ENCODE data around the gene RBFOX2. TPM values are rescaled to one million over a fixed set of nuclear protein-coding genes. Genes with fewer than 3 reads are reported as not detected.
A peak's percentile ranks its signal among the peaks of the same experiment; 100 is the strongest.

The RBFOX2 gene
- total and polyA plus RNA-seq, 2 of the 8 experiments (the other 6 are each of a cell fraction or from before 2014, with no cell fraction given), result 121 to 122 TPM

GRCh38 chr22:35995348-35995747 lies 33.3 kb downstream of the RBFOX2 start:
- Histone ChIP-seq H3K4me2 (ENCODE audit: insufficient read depth in 1 of 2, low read depth in 2 of 2, low read length in 2 of 2) (no peak overlapping the region), H2BK120ac (replicated peaks; ENCODE audit: low read depth, low read length) (no peak overlapping the region), H3K23me2 (ENCODE audit: low read depth, low read length) (no peaks in the 10 kb centered on the region), H3K27me3 (replicated peaks in 1 of 4; ENCODE audit: control insufficient read depth in 3 of 4, extremely low read depth in 1 of 4, insufficient read depth in 3 of 4, low read length in 3 of 4) (no peaks in the 10 kb centered on the region), H3K36me3 (ENCODE audit: control insufficient read depth in 2 of 4, insufficient read depth in 4 of 4, low read length in 3 of 4) (no peaks in the 10 kb centered on the region; a peak in 1 of 8 replicates), H2BK12ac (ENCODE audit: low read depth, low read length) (no peak overlapping the region), H3K14ac (ENCODE audit: insufficient read length) (no peak overlapping the region), H4K91ac (replicated peaks; ENCODE audit: insufficient read length, low read length) (no peak overlapping the region), H3K56ac (replicated peaks; ENCODE audit: insufficient read length, low read depth, low read length) (no peak overlapping the region), H2BK20ac (ENCODE audit: low read length) (no peak overlapping the region), H3K4ac (replicated peaks; ENCODE audit: insufficient read length, low read depth, low read length) (no peak overlapping the region), H4K20me1 (replicated peaks in 1 of 2; ENCODE audit: control insufficient read depth in 1 of 2, insufficient read depth in 2 of 2, low read length in 2 of 2) (peaks cover 0 to 3% of the 10 kb centered on the region in 2 experiments), H3K23ac (ENCODE audit: insufficient read length) (no peak overlapping the region), H3K4me3 (ENCODE audit: extremely low read depth in 1 of 4, insufficient read depth in 2 of 4, low read depth in 3 of 4, low read length in 4 of 4) (no peak overlapping the region), H2AFZ (ENCODE audit: low read length) (no peak overlapping the region), H3K79me1 (ENCODE audit: low read depth, low read length) (peaks cover 3% of the 10 kb centered on the region; the same call in 1 of the 2 replicates), H3K18ac (ENCODE audit: extremely low read depth, low read length) (no peak overlapping the region), H2BK5ac (ENCODE audit: low read depth, low read length) (no peak overlapping the region), H4K5ac (ENCODE audit: insufficient read length, low read depth, low read length) (no peak overlapping the region), H3K79me2 (ENCODE audit: control insufficient read depth in 1 of 2, insufficient read depth in 2 of 2, low read length in 2 of 2) (peaks cover 0 to 77% of the 10 kb centered on the region in 2 experiments; a peak in 3 of 4 replicates), H2AK5ac (ENCODE audit: low read depth, low read length) (no peak overlapping the region), H3K9me3 (ENCODE audit: insufficient read depth in 2 of 2, low read depth in 1 of 2, low read length in 1 of 2) (peaks cover 0 to 4% of the 10 kb centered on the region in 2 experiments; a peak in 2 of 4 replicates), H4K8ac (ENCODE audit: extremely low read depth, insufficient read depth, low read length) (no peak overlapping the region), H3K9ac (replicated peaks in 1 of 4; ENCODE audit: extremely low read depth in 1 of 4, low read depth in 3 of 4, low read length in 3 of 4) (no peak overlapping the region), H3K27ac (ENCODE audit: low read depth, low read length) (no peak overlapping the region), H3K4me1 (replicated peaks in 1 of 4; ENCODE audit: control insufficient read depth in 3 of 4, insufficient read depth in 4 of 4, low read length in 3 of 4) (peaks cover 0 to 4% (median under 1%) of the 10 kb centered on the region in 4 experiments; a peak in 2 of 7 replicates), H2BK15ac (ENCODE audit: low read length) (no peak overlapping the region)
- DNase-seq (ENCODE audit: low read depth in 1 of 2, low spot score in 2 of 2), result no peak
- no peak for FAIRE-seq
- TF ChIP-seq MAX (IDR thresholded peaks at IDR 0.05) (peak; percentile 50), YY1 (IDR thresholded peaks at IDR 0.05; ENCODE audit: low read depth, low read length) (no peak)
- CTCF ChIA-PET (ENCODE audit: partially characterized antibody), result interaction anchor here (0.7 to 0.9 kb wide), 2 partner anchors 12 to 28 kb away, joined by 3 to 4 read pairs; no protein-coding TSS in a partner anchor
- WGBS, 2 experiments (ENCODE audit: extremely low coverage in 1 of 2, insufficient coverage in 1 of 2, insufficient read length in 1 of 2, insufficient replicate concordance in 2 of 2, low coverage in 1 of 2, low lambda C conversion rate in 2 of 2, missing lambda C conversion rate in 1 of 2), result 73% methylated on average over 7 of the region's 7 CpGs; no CpG with 5 or more reads in 1 of the 2 experiments
- POLR2A ChIA-PET (ENCODE audit: partially characterized antibody), result interaction anchor here (1.1 to 1.9 kb wide), 2 partner anchors 7 to 10 kb away, joined by 4 to 5 read pairs; no protein-coding TSS in a partner anchor

All from H1 (cell line).